Activated CD4-positive, alpha-beta T cell treated with anti-CD3 and anti-CD28 coated beads for 48 hours (primary cell): ENCODE measurements around the gene MAP7D1.

Experiments
- DNase-seq: peaks from one replicate; pipeline ENCODE4 v3.0.0-alpha.2; 2020

MAP7D1 gene

GRCh38 chr1:36128126-36128904, 27.6 kb upstream of the MAP7D1 start:
- no peak for DNase-seq

- DNase-seq: no peak
Observed at GRCh38 chr1:36128905-36129206, 27.1 kb upstream of the MAP7D1 start.

- DNase-seq: no peak
Observed at GRCh38 chr1:36132029-36132428, 23.9 kb upstream of the MAP7D1 start.

DNA sequence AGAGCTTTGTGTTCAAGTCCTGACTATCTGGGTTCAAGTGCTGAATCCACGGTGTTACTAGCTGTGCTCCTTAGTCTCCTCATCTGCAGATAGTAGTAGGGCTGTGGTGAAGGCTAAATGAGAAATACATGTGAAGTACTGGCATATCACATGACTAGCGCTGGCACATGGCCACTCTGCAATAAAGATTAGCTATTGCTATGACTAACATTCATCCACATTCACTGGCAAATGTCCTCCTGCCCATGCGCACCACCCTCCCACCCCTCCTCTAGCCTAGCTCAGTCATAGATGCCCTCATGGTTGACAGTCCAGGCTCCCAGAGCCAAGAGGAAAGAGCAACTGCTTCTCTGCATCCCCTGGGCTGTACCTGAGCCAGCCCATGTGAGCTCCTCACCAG, 22.5 kb upstream of the MAP7D1 start:
- DNase-seq: no peak

- DNase-seq: no peak
Observed at GRCh38 chr1:36134031-36134430, 21.9 kb upstream of the MAP7D1 start.

- peak; percentile 54 for DNase-seq
Observed at GRCh38 chr1:36134505-36135329, 21.2 kb upstream of the MAP7D1 start.

DNA sequence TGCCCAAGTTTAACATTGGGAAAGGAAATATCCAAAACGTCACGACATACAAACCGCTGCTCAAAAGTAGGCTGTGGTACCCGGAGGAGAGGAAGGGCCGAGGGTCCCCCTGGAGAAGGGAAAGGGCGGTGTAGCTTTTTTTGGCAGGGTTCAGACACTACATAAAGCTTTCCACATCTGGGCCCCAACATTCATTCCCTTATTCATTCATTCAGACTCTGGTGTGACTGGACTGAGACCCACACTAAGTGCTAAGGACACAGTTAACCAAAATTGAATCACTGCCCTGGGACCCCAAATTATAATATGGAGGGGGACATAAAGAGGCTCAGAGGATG, 20.7 kb upstream of the MAP7D1 start:
- no peak for DNase-seq

GRCh38 chr1:36135796-36136195, 20.2 kb upstream of the MAP7D1 start:
- no peak for DNase-seq

DNA sequence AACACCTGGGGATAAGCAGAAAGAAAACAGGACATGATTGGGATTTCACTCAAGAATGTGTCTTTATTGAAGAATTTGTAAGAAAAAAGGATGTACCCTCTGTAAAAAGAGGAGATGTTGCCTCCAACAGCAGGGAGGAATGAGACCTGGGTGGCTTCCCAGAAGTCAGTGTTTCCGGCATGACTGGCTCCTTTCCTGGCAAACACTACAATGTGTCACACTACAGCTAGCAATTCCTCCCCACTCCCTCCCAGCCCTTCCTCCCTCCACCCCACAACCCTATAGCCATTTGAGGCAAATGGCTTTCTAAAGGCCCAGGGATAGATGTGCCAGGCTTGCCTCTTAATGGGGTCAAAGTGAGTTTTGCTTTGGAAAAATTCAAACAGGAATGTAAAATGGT, 19.4 kb upstream of the MAP7D1 start:
- no peak for DNase-seq

GRCh38 chr1:36137226-36137625, 18.7 kb upstream of the MAP7D1 start:
- DNase-seq: no peak

DNA sequence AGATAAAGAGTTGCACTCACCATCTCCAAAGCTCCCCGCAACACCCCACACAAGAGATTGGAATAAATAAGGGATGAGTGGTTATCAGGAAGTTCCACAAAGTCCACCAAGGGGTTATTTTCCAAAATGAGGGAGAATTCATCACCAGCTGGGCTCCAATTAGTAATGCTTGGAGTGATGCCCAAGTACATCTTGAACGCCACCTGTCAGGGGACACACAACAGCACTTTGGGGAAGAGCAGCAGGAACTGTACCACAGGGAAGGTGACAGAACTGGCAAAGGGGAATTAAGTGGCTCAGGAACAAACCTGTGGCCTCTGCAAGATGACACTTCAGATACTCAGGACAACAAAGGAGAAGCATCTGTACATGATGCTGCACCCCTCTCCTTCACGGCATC, 18.2 kb upstream of the MAP7D1 start:
- no peak for DNase-seq

- no peak for DNase-seq
Observed at GRCh38 chr1:36139521-36139920, 16.4 kb upstream of the MAP7D1 start.

GRCh38 chr1:36142121-36142520, 13.8 kb upstream of the MAP7D1 start:
- no peak for DNase-seq

GRCh38 chr1:36143424-36143823, 12.5 kb upstream of the MAP7D1 start:
- no peak for DNase-seq

- DNase-seq: no peak
Observed at GRCh38 chr1:36144413-36144812, 11.5 kb upstream of the MAP7D1 start.

DNA sequence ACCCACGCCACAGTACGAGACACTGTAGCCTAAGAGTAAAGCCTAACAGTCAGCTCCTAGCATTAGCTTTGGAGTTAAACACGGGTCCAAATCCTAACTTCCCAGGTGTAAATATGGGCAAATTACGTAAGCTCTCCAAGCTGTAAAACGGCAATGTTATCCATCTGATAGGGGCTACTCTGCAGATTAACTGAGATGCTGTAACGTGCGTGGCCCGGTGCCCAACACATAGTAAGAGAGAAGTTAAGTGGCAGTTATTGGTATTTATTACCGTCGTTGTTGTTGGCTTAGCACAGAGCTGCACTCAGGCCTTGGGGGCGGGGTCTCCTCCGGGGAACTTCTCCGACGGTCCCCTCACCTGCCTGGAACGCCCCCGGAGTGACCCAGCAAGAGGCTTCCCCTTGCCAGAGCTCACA, 7.1 kb upstream of the MAP7D1 start:
- no peak for DNase-seq

GRCh38 chr1:36149237-36149972, 6.6 kb upstream of the MAP7D1 start, which contains the start of gene TRAPPC3:
Gene TRAPPC3, minus strand, starts transcription at chr1:36149486. Its CDS starts 108 bp downstream, at chr1:36149378.
- peak; percentile 100 for DNase-seq

GRCh38 chr1:36149973-36150295, 6.0 kb upstream of the MAP7D1 start:
- no peak for DNase-seq

- DNase-seq: peak; percentile 83
Observed at GRCh38 chr1:36150296-36151133, 5.4 kb upstream of the MAP7D1 start.

GRCh38 chr1:36151134-36151844, 4.7 kb upstream of the MAP7D1 start:
- DNase-seq: no peak

DNA sequence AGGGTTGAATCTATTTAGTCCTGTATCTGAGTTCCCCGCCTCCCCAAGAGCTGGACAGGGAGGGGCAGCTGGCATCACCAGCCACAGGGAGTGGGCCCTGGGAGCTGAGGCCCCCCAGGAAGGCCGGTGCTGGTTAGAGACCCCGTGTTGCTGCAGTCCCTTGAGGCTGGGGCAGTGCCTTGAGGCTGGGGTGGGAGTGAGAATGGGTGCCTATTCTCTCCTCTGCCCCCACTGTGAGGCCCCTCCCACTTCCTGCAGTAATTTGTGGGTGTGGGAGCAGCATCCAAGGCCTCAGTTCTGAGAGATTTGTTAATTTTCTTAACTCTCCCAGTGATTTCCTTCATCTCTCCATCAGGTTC, 4.1 kb upstream of the MAP7D1 start:
- DNase-seq: peak; percentile 61

- no peak for DNase-seq
Observed at GRCh38 chr1:36153476-36153875, 2.5 kb upstream of the MAP7D1 start.
